ENCODE results near the gene HAPLN2.

Gene HAPLN2

GRCh38 chr1:156592910-156593660 is 26.1 kb upstream of the HAPLN2 start:
- H3K4me1 ChIP-seq (ENCODE audit: control insufficient read depth, insufficient read depth, low read length) = no peaks in the 10 kb centered on the region
- H3K36me3 ChIP-seq (ENCODE audit: control insufficient read depth, insufficient read depth, low read length) = peaks cover 44% of the 10 kb centered on the region
- H3K4me3 ChIP-seq (ENCODE audit: low read depth, low read length) = no peak overlapping the region
- H3K9me3 ChIP-seq (ENCODE audit: control insufficient read depth, insufficient read depth, low read length) = no peaks in the 10 kb centered on the region
- no peaks in the 10 kb centered on the region for H3K27me3 ChIP-seq (ENCODE audit: control insufficient read depth, insufficient read depth, low read length)
- H3K9ac ChIP-seq (ENCODE audit: low read depth, low read length) = no peak overlapping the region

DNA sequence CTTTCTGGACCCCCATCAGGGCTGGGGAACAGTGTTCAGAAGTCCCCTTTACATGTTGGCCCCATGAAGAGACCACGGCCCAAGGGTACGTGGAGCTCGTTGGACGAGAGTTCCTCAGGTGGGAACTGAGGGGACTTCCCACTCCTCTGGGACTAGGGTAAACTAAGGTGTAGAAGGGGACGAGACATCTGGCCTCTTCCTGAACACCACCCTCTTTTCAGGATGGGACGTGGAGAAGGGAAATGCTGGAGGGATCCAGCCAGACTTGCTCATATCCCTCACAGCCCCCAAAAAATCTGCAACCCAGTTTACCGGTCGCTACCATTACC is 25.6 kb upstream of the HAPLN2 start:
- no peaks in the 10 kb centered on the region for H3K9me3 ChIP-seq (ENCODE audit: control insufficient read depth, insufficient read depth, low read length)
- peaks cover 48% of the 10 kb centered on the region for H3K36me3 ChIP-seq (ENCODE audit: control insufficient read depth, insufficient read depth, low read length)
- H3K4me3 ChIP-seq (ENCODE audit: low read depth, low read length) = no peak overlapping the region
- no peak overlapping the region for H3K9ac ChIP-seq (ENCODE audit: low read depth, low read length)
- H3K27me3 ChIP-seq (ENCODE audit: control insufficient read depth, insufficient read depth, low read length) = no peaks in the 10 kb centered on the region
- no peaks in the 10 kb centered on the region for H3K4me1 ChIP-seq (ENCODE audit: control insufficient read depth, insufficient read depth, low read length)

GRCh38 chr1:156594190-156594589 is 25.0 kb upstream of the HAPLN2 start:
- Histone ChIP-seq H3K9ac (ENCODE audit: low read depth, low read length) (no peak overlapping the region), H3K9me3 (ENCODE audit: control insufficient read depth, insufficient read depth, low read length) (no peaks in the 10 kb centered on the region), H3K4me1 (ENCODE audit: control insufficient read depth, insufficient read depth, low read length) (no peaks in the 10 kb centered on the region), H3K27me3 (ENCODE audit: control insufficient read depth, insufficient read depth, low read length) (no peaks in the 10 kb centered on the region), H3K36me3 (ENCODE audit: control insufficient read depth, insufficient read depth, low read length) (peaks cover 48% of the 10 kb centered on the region), H3K4me3 (ENCODE audit: low read depth, low read length) (no peak overlapping the region)

DNA sequence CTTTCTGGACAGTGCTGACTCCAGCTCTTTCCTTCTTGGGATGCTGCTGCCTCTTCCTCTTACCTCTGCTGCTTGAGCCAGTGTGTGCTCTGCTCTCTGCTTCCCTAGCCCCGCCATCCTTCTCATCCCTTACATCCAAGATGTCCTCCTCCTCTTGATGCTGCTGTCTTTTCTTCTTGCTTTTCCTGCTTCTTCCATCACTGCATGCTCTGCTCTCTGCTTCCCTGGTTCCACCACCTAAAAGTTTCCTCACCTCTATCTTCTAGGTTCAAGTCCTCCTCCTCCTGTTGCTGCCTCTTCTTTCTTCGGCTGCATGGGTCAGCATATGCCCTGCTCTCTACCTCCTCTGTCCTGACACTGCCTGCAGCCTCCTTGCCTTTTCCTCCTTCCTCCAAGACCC is 24.2 kb upstream of the HAPLN2 start:
- Histone ChIP-seq H3K4me3 (ENCODE audit: low read depth, low read length) (no peak overlapping the region), H3K4me1 (ENCODE audit: control insufficient read depth, insufficient read depth, low read length) (no peaks in the 10 kb centered on the region), H3K9me3 (ENCODE audit: control insufficient read depth, insufficient read depth, low read length) (no peaks in the 10 kb centered on the region), H3K9ac (ENCODE audit: low read depth, low read length) (no peak overlapping the region), H3K27me3 (ENCODE audit: control insufficient read depth, insufficient read depth, low read length) (no peaks in the 10 kb centered on the region), H3K36me3 (ENCODE audit: control insufficient read depth, insufficient read depth, low read length) (peaks cover 48% of the 10 kb centered on the region)

DNA sequence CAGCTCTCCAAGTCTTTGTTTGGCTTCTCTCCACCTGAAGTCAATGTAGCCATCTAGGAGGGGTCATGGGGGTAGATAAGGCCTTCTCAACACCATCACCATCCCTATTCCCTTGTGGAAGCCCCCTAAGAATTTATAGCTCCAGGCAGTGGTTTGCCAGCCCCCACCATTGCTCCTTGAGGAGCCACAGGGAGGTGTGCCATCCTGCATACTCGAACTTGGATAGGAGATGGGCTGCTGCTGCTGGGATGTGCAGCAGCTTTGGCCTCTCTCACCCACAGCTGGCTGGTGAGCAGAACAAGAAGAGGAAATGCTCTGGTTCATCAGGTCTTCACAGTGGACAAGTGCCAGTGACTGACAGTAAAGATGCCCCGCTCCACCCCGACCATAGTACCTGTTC is 22.8 kb upstream of the HAPLN2 start:
- Histone ChIP-seq H3K9ac (ENCODE audit: low read depth, low read length) (no peak overlapping the region), H3K27me3 (ENCODE audit: control insufficient read depth, insufficient read depth, low read length) (no peaks in the 10 kb centered on the region), H3K4me1 (ENCODE audit: control insufficient read depth, insufficient read depth, low read length) (no peaks in the 10 kb centered on the region), H3K4me3 (ENCODE audit: low read depth, low read length) (no peak overlapping the region), H3K9me3 (ENCODE audit: control insufficient read depth, insufficient read depth, low read length) (no peaks in the 10 kb centered on the region), H3K36me3 (ENCODE audit: control insufficient read depth, insufficient read depth, low read length) (peaks cover 48% of the 10 kb centered on the region)

DNA sequence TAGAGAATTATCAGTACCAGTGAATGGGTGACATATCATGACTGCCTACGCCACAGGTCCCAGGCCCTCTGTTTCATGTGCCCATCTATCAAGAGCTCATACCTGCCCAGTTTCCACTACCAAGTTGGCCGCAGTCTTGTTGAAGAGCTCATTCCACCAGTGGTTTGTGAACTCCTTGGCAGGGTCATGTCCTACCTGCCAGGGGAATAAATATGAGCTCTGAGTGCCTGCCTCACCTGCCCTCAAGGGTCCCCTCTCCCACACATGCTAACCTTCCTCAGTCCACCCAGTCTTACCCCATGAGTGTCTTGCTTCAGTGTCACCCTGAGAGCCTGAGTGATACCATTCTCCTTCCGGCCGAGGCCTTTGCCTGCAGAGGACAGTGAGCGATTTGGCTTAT is 21.1 kb upstream of the HAPLN2 start:
- Histone ChIP-seq H3K27me3 (ENCODE audit: control insufficient read depth, insufficient read depth, low read length) (no peaks in the 10 kb centered on the region), H3K4me1 (ENCODE audit: control insufficient read depth, insufficient read depth, low read length) (no peaks in the 10 kb centered on the region), H3K36me3 (ENCODE audit: control insufficient read depth, insufficient read depth, low read length) (peaks cover 44% of the 10 kb centered on the region), H3K9ac (ENCODE audit: low read depth, low read length) (no peak overlapping the region), H3K4me3 (ENCODE audit: low read depth, low read length) (no peak overlapping the region), H3K9me3 (ENCODE audit: control insufficient read depth, insufficient read depth, low read length) (no peaks in the 10 kb centered on the region)

- Histone ChIP-seq H3K9ac (ENCODE audit: low read depth, low read length) (no peak overlapping the region), H3K36me3 (ENCODE audit: control insufficient read depth, insufficient read depth, low read length) (peaks cover 38% of the 10 kb centered on the region), H3K4me3 (ENCODE audit: low read depth, low read length) (no peak overlapping the region), H3K4me1 (ENCODE audit: control insufficient read depth, insufficient read depth, low read length) (no peaks in the 10 kb centered on the region), H3K27me3 (ENCODE audit: control insufficient read depth, insufficient read depth, low read length) (no peaks in the 10 kb centered on the region), H3K9me3 (ENCODE audit: control insufficient read depth, insufficient read depth, low read length) (no peaks in the 10 kb centered on the region)
Measured at GRCh38 chr1:156598731-156599432, 20.3 kb upstream of the HAPLN2 start.

- Histone ChIP-seq H3K4me1 (ENCODE audit: control insufficient read depth, insufficient read depth, low read length) (no peaks in the 10 kb centered on the region), H3K4me3 (ENCODE audit: low read depth, low read length) (no peak overlapping the region), H3K36me3 (ENCODE audit: control insufficient read depth, insufficient read depth, low read length) (peaks cover 31% of the 10 kb centered on the region), H3K9ac (ENCODE audit: low read depth, low read length) (no peak overlapping the region), H3K27me3 (ENCODE audit: control insufficient read depth, insufficient read depth, low read length) (no peaks in the 10 kb centered on the region), H3K9me3 (ENCODE audit: control insufficient read depth, insufficient read depth, low read length) (no peaks in the 10 kb centered on the region)
Measured at GRCh38 chr1:156599811-156600210, 19.4 kb upstream of the HAPLN2 start.

DNA sequence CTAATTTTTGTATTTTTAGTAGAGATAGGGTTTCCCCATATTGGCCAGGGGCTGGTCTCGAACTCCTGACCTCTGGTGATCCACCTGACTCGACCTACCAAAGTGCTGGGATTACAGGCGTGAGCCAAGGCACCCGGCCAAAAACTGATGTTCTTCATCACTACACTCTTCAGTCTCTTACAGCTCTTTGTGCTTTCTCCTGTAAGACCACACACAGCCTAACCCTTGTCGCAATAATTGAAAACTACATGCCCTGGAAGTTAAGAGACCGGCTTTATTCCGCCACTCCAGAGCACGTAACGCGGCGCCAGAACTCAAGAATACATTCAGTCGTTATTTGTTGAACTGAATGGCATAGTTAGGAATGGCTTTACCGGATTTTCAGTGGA is 18.5 kb upstream of the HAPLN2 start:
- Histone ChIP-seq H3K27me3 (ENCODE audit: control insufficient read depth, insufficient read depth, low read length) (no peaks in the 10 kb centered on the region), H3K4me1 (ENCODE audit: control insufficient read depth, insufficient read depth, low read length) (no peaks in the 10 kb centered on the region), H3K9me3 (ENCODE audit: control insufficient read depth, insufficient read depth, low read length) (no peaks in the 10 kb centered on the region), H3K4me3 (ENCODE audit: low read depth, low read length) (peak overlapping the region; percentile 95), H3K36me3 (ENCODE audit: control insufficient read depth, insufficient read depth, low read length) (peaks cover 22% of the 10 kb centered on the region), H3K9ac (ENCODE audit: low read depth, low read length) (peak overlapping the region; percentile 90)

DNA sequence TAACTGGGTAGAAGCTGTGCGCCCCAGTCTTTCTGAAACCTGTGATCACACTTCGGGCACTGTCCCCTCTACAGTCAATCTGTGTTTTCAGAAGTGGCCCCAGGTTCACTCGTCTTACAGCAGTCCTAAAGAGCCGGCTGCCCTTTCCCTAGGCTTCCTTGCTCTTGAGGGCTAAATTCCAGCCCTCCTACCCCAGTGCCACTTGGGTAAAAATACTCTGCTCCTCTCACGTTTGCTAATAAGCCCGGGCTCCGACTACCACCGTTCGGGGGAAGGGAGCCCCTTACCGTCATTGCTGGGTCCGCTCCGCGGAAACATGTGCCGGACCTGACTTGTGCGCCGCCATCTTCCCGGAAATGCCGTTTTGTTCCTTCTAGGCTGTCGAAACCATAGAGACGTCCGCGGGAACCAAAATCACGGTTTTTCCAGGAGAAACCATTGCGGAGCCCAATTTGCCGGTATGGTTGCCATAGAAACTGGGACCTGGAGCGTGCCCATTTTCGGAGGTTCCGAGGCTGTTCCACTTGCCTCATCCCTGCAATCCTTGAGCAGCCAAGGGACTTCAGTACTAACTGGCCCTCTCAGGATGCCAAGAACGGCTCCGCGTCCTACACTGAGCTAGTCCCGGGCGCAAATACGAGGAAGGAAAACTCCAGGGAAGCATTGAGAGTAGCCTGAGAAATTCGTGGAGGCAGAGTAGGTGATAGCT is 17.9 kb upstream of the HAPLN2 start, which contains the start of gene GPATCH4:
Gene GPATCH4, minus strand, starts transcription at position 358 of the 709 bp plus-strand sequence.
- peaks cover 18% of the 10 kb centered on the region for H3K36me3 ChIP-seq (ENCODE audit: control insufficient read depth, insufficient read depth, low read length)
- H3K9ac ChIP-seq (ENCODE audit: low read depth, low read length) = peak within 1 kb of the TSS; percentile 90
- no peaks in the 10 kb centered on the region for H3K9me3 ChIP-seq (ENCODE audit: control insufficient read depth, insufficient read depth, low read length)
- no peaks in the 10 kb centered on the region for H3K4me1 ChIP-seq (ENCODE audit: control insufficient read depth, insufficient read depth, low read length)
- H3K27me3 ChIP-seq (ENCODE audit: control insufficient read depth, insufficient read depth, low read length) = no peaks in the 10 kb centered on the region
- peak within 1 kb of the TSS; percentile 95 for H3K4me3 ChIP-seq (ENCODE audit: low read depth, low read length)

GRCh38 chr1:156601892-156602291 is 17.3 kb upstream of the HAPLN2 start:
- Histone ChIP-seq H3K27me3 (ENCODE audit: control insufficient read depth, insufficient read depth, low read length) (no peaks in the 10 kb centered on the region), H3K4me3 (ENCODE audit: low read depth, low read length) (peak overlapping the region; percentile 95), H3K36me3 (ENCODE audit: control insufficient read depth, insufficient read depth, low read length) (peaks cover 15% of the 10 kb centered on the region), H3K9ac (ENCODE audit: low read depth, low read length) (no peak overlapping the region), H3K9me3 (ENCODE audit: control insufficient read depth, insufficient read depth, low read length) (no peaks in the 10 kb centered on the region), H3K4me1 (ENCODE audit: control insufficient read depth, insufficient read depth, low read length) (no peaks in the 10 kb centered on the region)
